ENCODE measurements around the gene EPG5.

EPG5 gene

GRCh38 chr18:45900623-45901022 lies 66.5 kb downstream of the EPG5 start:
- Histone ChIP-seq H3K27me3 (ENCODE audit: insufficient read depth, poor library complexity, severe bottlenecking) (no peaks in the 10 kb centered on the region), H3K27ac (replicated peaks) (no peak overlapping the region), H3K4me3 (replicated peaks; ENCODE audit: insufficient read depth, low read length) (no peak overlapping the region)
- TF ChIP-seq CTCF (IDR thresholded peaks at IDR 0.05; ENCODE audit: insufficient read depth, low read length) (no peak), REST (IDR thresholded peaks at IDR 0.05; ENCODE audit: insufficient replicate concordance, low read depth) (no peak), POLR2AphosphoS5 (IDR thresholded peaks at IDR 0.05; ENCODE audit: low read depth) (no peak), GABPA (IDR thresholded peaks at IDR 0.05; ENCODE audit: low read depth) (no peak), SPI1 (IDR thresholded peaks at IDR 0.05; ENCODE audit: borderline replicate concordance, low read depth) (no peak)
- DNase-seq (ENCODE audit: low read depth in 1 of 2, low spot score in 1 of 2), result no peak

GRCh38 chr18:45896991-45897390 lies 70.1 kb downstream of the EPG5 start:
- no peak overlapping the region for H3K4me3 ChIP-seq (replicated peaks; ENCODE audit: insufficient read depth, low read length)
- no peak for DNase-seq (ENCODE audit: low read depth in 1 of 2, low spot score in 1 of 2)
- no peak overlapping the region for H3K27ac ChIP-seq (replicated peaks)
- no peaks in the 10 kb centered on the region for H3K27me3 ChIP-seq (ENCODE audit: insufficient read depth, poor library complexity, severe bottlenecking)
- no peak for TF ChIP-seq REST (IDR thresholded peaks at IDR 0.05; ENCODE audit: insufficient replicate concordance, low read depth)
- TF ChIP-seq GABPA (IDR thresholded peaks at IDR 0.05; ENCODE audit: low read depth), result no peak
- no peak for TF ChIP-seq POLR2AphosphoS5 (IDR thresholded peaks at IDR 0.05; ENCODE audit: low read depth)
- no peak for TF ChIP-seq CTCF (IDR thresholded peaks at IDR 0.05; ENCODE audit: insufficient read depth, low read length)
- no peak for TF ChIP-seq SPI1 (IDR thresholded peaks at IDR 0.05; ENCODE audit: borderline replicate concordance, low read depth)

- no peak for DNase-seq (ENCODE audit: low read depth in 1 of 2, low spot score in 1 of 2)
- Histone ChIP-seq H3K27me3 (ENCODE audit: insufficient read depth, poor library complexity, severe bottlenecking) (no peaks in the 10 kb centered on the region), H3K27ac (replicated peaks) (no peak overlapping the region), H3K4me3 (replicated peaks; ENCODE audit: insufficient read depth, low read length) (no peak overlapping the region)
- TF ChIP-seq REST (IDR thresholded peaks at IDR 0.05; ENCODE audit: insufficient replicate concordance, low read depth), result no peak
- no peak for TF ChIP-seq POLR2AphosphoS5 (IDR thresholded peaks at IDR 0.05; ENCODE audit: low read depth)
- no peak for TF ChIP-seq CTCF (IDR thresholded peaks at IDR 0.05; ENCODE audit: insufficient read depth, low read length)
- TF ChIP-seq SPI1 (IDR thresholded peaks at IDR 0.05; ENCODE audit: borderline replicate concordance, low read depth), result no peak
- no peak for TF ChIP-seq GABPA (IDR thresholded peaks at IDR 0.05; ENCODE audit: low read depth)
Measured at GRCh38 chr18:45896452-45896851, 70.7 kb downstream of the EPG5 start.
